GM19025 (cell line): ENCODE measurements around the gene TMEM42.

Source experiments
- ATAC-seq: cut with Tn5 transposase; IDR thresholded peaks from one replicate; pipeline ENCODE4 v1.9.1; 2021; ENCODE audit warnings: mild to moderate bottlenecking, low read depth, moderate library complexity; ENCODE audit not compliant: unreplicated experiment

The TMEM42 gene

DNA sequence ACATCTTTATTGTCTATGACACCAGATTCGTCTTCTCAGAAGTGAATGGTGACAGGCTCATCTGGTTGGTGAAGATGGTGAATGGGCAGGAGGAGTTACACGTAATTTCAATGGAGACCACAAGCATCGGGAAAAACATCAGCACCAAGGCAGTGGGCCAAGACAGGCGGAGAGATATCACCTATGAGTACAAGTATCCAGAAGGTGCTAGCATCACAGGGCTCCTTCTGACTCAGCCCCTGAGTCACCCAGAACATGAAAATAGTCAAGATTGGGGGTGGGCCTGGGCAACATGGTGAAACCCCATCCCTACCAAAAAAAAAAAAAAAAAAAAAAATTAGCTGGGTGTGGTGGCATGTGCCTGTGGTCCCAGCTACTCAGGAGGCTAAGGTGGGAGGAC is 45.3 kb downstream of the TMEM42 start:
- ATAC-seq = no peak

GRCh38 chr3:44907612-44908011 is 45.9 kb downstream of the TMEM42 start:
- ATAC-seq = no peak

GRCh38 chr3:44909063-44909462 is 47.4 kb downstream of the TMEM42 start:
- ATAC-seq = no peak

GRCh38 chr3:44910693-44911092 is 49.0 kb downstream of the TMEM42 start:
- no peak for ATAC-seq

GRCh38 chr3:44913868-44914468 is 52.3 kb downstream of the TMEM42 start:
- ATAC-seq = no peak

GRCh38 chr3:44914936-44915335 is 53.2 kb downstream of the TMEM42 start:
- ATAC-seq = no peak
